ENCODE data around the gene PGRMC1. TPM values are rescaled to one million over a fixed set of nuclear protein-coding genes. Genes with fewer than 3 reads are reported as not detected.

The PGRMC1 gene
- 10 to 100 TPM; 65.4 to 99.6 TPM for total RNA-seq

GRCh38 chrX:119235872-119236622 lies at the start of gene PGRMC1:
Gene PGRMC1 (plus strand): TSS chrX:119236285. CDS start chrX:119236364, 79 bp downstream.

Other genes with a start within 250 kb of the PGRMC1 start
- gene CT47C1, start 163.3 kb upstream of the PGRMC1 start, total RNA-seq = not detected
- not detected for gene KIAA1210, start 108.5 kb upstream of the PGRMC1 start, total RNA-seq
- gene SLC25A43, start 163.1 kb downstream of the PGRMC1 start, total RNA-seq = 10 to 100 TPM; 22.7 to 32.6 TPM
- 100 to 1,000 TPM; 192 to 348 TPM for gene SLC25A5, start 232.2 kb downstream of the PGRMC1 start, total RNA-seq

Measured in melanocyte of skin (primary cell).